HEK293 (cell line): Measurements from ENCODE around the gene TMIGD1.

Source experiments
- CTCF ChIA-PET: fragments of 350-600 bp; formaldehyde crosslinking; extraction: SDS; loops from one replicate; lab custom pipeline; 2021; ENCODE audit warnings: antibody characterized with exemption; lab: Yijun Ruan, JAX
- POLR2A ChIA-PET: fragments of 300-600 bp; formaldehyde crosslinking; extraction: SDS; loops from one replicate; lab custom pipeline; 2020; ENCODE audit warnings: antibody characterized with exemption, inconsistent platforms; lab: Yijun Ruan, JAX
- H3K27ac ChIP-seq: fragments of 200-500 bp; sonication (Bioruptor generic); 2 replicates; pipeline ENCODE4 v1.5.1; 2014; ENCODE audit warnings: low read depth, low read length, control low read depth, inconsistent platforms; ENCODE audit errors: extremely low read depth
- H3K36me3 ChIP-seq, 2 experiments: fragments of 200-500 bp in 1 of 2; sonication (Bioruptor generic) in 1 of 2; 1 replicate in 1 of 2; 2 replicates in 1 of 2; pipeline ENCODE4 v1.5.1; 2014 to 2017; ENCODE audit warnings: inconsistent platforms in 2 of 2, low read length in 2 of 2; ENCODE audit not compliant: control insufficient read depth in 2 of 2, insufficient read depth in 1 of 2
- H3K4me1 ChIP-seq: fragments of 200-500 bp; sonication (Bioruptor generic); 2 replicates; pipeline ENCODE4 v1.5.1; 2014; ENCODE audit warnings: mild to moderate bottlenecking, low read length, inconsistent platforms; ENCODE audit not compliant: control insufficient read depth, insufficient read depth
- H3K4me3 ChIP-seq: 2 replicates; pipeline ENCODE4 v1.5.1; 2011; ENCODE audit warnings: low read depth, mild to moderate bottlenecking, control low read depth, low read length, moderate library complexity
- H3K9me3 ChIP-seq: fragments of 200-500 bp; sonication (Bioruptor generic); 2 replicates; pipeline ENCODE4 v1.5.1; 2014; ENCODE audit warnings: low read depth, low read length, inconsistent platforms; ENCODE audit not compliant: control insufficient read depth, insufficient read depth
- PRDM1 ChIP-seq: fragments of 450-650 bp; formaldehyde crosslinking; IDR thresholded peaks from 2 replicates; pipeline ENCODE4; 2016; ENCODE audit warnings: missing biosample characterization, missing genetic modification characterization
- ZBTB8A ChIP-seq: fragments of 450-650 bp; formaldehyde crosslinking; IDR thresholded peaks from 2 replicates; pipeline ENCODE4 v1.5.1; 2016; ENCODE audit warnings: missing biosample characterization, missing genetic modification characterization
- ZFP69B ChIP-seq: fragments of 450-650 bp; formaldehyde crosslinking; IDR thresholded peaks from 2 replicates; pipeline ENCODE4 v1.5.1; 2016; ENCODE audit warnings: missing biosample characterization, missing genetic modification characterization
- ZNF114 ChIP-seq: fragments of 450-650 bp; formaldehyde crosslinking; IDR thresholded peaks from 2 replicates; pipeline ENCODE4 v1.5.0; 2017; ENCODE audit warnings: missing biosample characterization, missing genetic modification characterization
- ZNF157 ChIP-seq: fragments of 450-650 bp; formaldehyde crosslinking; IDR thresholded peaks from 2 replicates; pipeline ENCODE4 v1.5.1; 2016; ENCODE audit warnings: missing biosample characterization, missing genetic modification characterization
- ZNF302 ChIP-seq: fragments of 450-650 bp; formaldehyde crosslinking; IDR thresholded peaks from 2 replicates; pipeline ENCODE4 v1.5.1; 2016; ENCODE audit warnings: missing biosample characterization, missing genetic modification characterization, low read depth
- ZNF501 ChIP-seq: fragments of 450-650 bp; formaldehyde crosslinking; IDR thresholded peaks from 2 replicates; pipeline ENCODE4 v1.5.1; 2016; ENCODE audit warnings: missing biosample characterization, missing genetic modification characterization
- ZNF530 ChIP-seq: fragments of 450-650 bp; formaldehyde crosslinking; IDR thresholded peaks from 2 replicates; pipeline ENCODE4 v1.5.1; 2016; ENCODE audit warnings: low read depth, missing biosample characterization, missing genetic modification characterization
- ZNF549 ChIP-seq: fragments of 450-650 bp; IDR thresholded peaks from 2 replicates; pipeline ENCODE4 v1.5.1; 2018; ENCODE audit warnings: missing biosample characterization, missing genetic modification characterization, mild to moderate bottlenecking, inconsistent platforms, moderate library complexity
- ZNF600 ChIP-seq: fragments of 450-650 bp; formaldehyde crosslinking; IDR thresholded peaks from 2 replicates; pipeline ENCODE4 v1.5.1; 2016; ENCODE audit warnings: missing biosample characterization, missing genetic modification characterization
- ZNF654 ChIP-seq: fragments of 450-650 bp; formaldehyde crosslinking; IDR thresholded peaks from 2 replicates; pipeline ENCODE4 v1.5.1; 2016; ENCODE audit warnings: low read depth, missing biosample characterization, missing genetic modification characterization
- ZNF791 ChIP-seq: fragments of 450-650 bp; formaldehyde crosslinking; IDR thresholded peaks from 2 replicates; pipeline ENCODE4 v1.5.1; 2016; ENCODE audit warnings: missing biosample characterization, missing genetic modification characterization
- ZNF830 ChIP-seq: fragments of 450-650 bp; IDR thresholded peaks from 2 replicates; pipeline ENCODE4 v1.5.0; 2018; ENCODE audit warnings: missing biosample characterization, missing genetic modification characterization, low read depth, mild to moderate bottlenecking, moderate library complexity
- ZNF837 ChIP-seq: fragments of 450-650 bp; formaldehyde crosslinking; IDR thresholded peaks from 2 replicates; pipeline ENCODE4 v1.5.1; 2016; ENCODE audit warnings: missing biosample characterization, missing genetic modification characterization
- TF ChIP-seq, protein P1 (sequence below): fragments of 450-650 bp; formaldehyde crosslinking; IDR thresholded peaks from 2 replicates; pipeline ENCODE4 v1.5.1; 2017; ENCODE audit warnings: missing biosample characterization, missing genetic modification characterization
- TF ChIP-seq, protein P2 (sequence below): fragments of 450-650 bp; formaldehyde crosslinking; IDR thresholded peaks from 2 replicates; pipeline ENCODE4 v1.5.1; 2017; ENCODE audit warnings: missing biosample characterization, missing genetic modification characterization
- TF ChIP-seq, protein P3 (sequence below): fragments of 450-650 bp; formaldehyde crosslinking; IDR thresholded peaks from 2 replicates; pipeline ENCODE4 v1.5.1; 2016; ENCODE audit warnings: missing biosample characterization, missing genetic modification characterization, borderline replicate concordance
- TF ChIP-seq, protein P4 (sequence below): fragments of 450-650 bp; formaldehyde crosslinking; IDR thresholded peaks from 2 replicates; pipeline ENCODE4 v1.5.1; 2016; ENCODE audit warnings: missing biosample characterization, missing genetic modification characterization, low read depth
- TF ChIP-seq, protein P5 (sequence below): fragments of 450-650 bp; formaldehyde crosslinking; IDR thresholded peaks from 2 replicates; pipeline ENCODE4 v1.5.1; 2016; ENCODE audit warnings: missing biosample characterization, missing genetic modification characterization

The TMIGD1 gene, protein sequence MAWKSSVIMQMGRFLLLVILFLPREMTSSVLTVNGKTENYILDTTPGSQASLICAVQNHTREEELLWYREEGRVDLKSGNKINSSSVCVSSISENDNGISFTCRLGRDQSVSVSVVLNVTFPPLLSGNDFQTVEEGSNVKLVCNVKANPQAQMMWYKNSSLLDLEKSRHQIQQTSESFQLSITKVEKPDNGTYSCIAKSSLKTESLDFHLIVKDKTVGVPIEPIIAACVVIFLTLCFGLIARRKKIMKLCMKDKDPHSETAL

DNA sequence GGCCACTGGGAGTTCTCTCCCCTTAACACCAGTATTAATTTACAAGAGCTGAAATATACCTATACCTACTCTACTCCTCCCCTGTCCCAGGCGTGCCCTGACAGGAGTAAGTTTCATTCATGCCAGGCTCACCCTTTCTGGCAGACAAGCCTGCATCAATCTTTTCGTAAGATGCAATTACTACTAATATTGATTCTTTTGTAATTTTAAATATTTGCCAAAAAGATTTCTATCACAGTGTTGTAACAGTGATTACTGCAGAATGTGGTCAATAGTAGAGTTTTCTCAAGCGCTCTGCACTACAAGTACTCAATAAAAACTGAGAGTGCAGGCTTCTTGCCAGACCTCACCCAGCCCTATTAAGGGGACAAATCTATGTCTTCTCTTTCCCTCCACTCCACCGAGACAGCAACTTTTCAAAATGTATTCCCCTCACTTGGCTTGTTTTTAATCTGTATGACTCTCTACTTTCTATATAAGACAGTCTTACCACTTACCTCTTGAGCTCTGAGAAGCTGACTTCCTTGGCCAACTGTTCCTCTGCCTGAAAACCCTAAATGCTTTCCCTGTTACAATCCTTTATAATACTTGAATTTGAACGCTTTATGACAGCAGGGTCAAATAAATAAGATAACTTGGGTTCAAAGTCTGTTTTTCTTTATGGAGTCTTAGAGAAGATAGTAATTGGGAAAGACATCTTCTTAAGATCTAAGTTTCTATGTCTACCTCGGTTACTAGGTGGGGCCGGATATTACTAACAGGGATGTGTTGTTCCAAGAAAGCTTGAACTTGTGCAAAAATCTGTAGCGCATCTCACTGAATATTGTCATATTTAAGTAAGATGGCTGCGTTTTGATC is at the start of gene TMIGD1:
TMIGD1 (minus strand) TSS at position 555 of the 858 bp plus-strand sequence. CDS start 1,924 bp downstream, outside the sequence.
- H3K27ac ChIP-seq: no peak within 1 kb of the TSS
- POLR2A ChIA-PET: interaction anchor here (2.1 kb wide), 1 partner anchor 229 kb away, joined by 6 read pairs; no protein-coding TSS in a partner anchor
- no peaks in the 10 kb centered on the region for H3K36me3 ChIP-seq
- H3K4me1 ChIP-seq: no peaks in the 10 kb centered on the region
- H3K9me3 ChIP-seq: no peaks in the 10 kb centered on the region
- H3K4me3 ChIP-seq: no peak within 1 kb of the TSS
- CTCF ChIA-PET: interaction anchor here (0.6 to 8.8 kb wide), 4 partner anchors 97 to 841 kb away, joined by 3 to 170 read pairs (median 60); no protein-coding TSS in a partner anchor
- TF ChIP-seq, protein P1, sequence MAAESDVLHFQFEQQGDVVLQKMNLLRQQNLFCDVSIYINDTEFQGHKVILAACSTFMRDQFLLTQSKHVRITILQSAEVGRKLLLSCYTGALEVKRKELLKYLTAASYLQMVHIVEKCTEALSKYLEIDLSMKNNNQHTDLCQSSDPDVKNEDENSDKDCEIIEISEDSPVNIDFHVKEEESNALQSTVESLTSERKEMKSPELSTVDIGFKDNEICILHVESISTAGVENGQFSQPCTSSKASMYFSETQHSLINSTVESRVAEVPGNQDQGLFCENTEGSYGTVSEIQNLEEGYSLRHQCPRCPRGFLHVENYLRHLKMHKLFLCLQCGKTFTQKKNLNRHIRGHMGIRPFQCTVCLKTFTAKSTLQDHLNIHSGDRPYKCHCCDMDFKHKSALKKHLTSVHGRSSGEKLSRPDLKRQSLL (tag by site-specific recombination): no peak
- TF ChIP-seq, protein P2, sequence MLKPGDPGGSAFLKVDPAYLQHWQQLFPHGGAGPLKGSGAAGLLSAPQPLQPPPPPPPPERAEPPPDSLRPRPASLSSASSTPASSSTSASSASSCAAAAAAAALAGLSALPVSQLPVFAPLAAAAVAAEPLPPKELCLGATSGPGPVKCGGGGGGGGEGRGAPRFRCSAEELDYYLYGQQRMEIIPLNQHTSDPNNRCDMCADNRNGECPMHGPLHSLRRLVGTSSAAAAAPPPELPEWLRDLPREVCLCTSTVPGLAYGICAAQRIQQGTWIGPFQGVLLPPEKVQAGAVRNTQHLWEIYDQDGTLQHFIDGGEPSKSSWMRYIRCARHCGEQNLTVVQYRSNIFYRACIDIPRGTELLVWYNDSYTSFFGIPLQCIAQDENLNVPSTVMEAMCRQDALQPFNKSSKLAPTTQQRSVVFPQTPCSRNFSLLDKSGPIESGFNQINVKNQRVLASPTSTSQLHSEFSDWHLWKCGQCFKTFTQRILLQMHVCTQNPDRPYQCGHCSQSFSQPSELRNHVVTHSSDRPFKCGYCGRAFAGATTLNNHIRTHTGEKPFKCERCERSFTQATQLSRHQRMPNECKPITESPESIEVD (tag by site-specific recombination): 0 out of 2 replicates have a peak, but pooled peaks have one; percentile 8
- TF ChIP-seq ZNF837 (tag by site-specific recombination) (no peak), ZNF302 (tag by site-specific recombination) (no peak), ZNF600 (tag by site-specific recombination) (no peak), ZNF654 (tag by site-specific recombination) (no peak), ZNF830 (no peak)
- TF ChIP-seq, protein P3, sequence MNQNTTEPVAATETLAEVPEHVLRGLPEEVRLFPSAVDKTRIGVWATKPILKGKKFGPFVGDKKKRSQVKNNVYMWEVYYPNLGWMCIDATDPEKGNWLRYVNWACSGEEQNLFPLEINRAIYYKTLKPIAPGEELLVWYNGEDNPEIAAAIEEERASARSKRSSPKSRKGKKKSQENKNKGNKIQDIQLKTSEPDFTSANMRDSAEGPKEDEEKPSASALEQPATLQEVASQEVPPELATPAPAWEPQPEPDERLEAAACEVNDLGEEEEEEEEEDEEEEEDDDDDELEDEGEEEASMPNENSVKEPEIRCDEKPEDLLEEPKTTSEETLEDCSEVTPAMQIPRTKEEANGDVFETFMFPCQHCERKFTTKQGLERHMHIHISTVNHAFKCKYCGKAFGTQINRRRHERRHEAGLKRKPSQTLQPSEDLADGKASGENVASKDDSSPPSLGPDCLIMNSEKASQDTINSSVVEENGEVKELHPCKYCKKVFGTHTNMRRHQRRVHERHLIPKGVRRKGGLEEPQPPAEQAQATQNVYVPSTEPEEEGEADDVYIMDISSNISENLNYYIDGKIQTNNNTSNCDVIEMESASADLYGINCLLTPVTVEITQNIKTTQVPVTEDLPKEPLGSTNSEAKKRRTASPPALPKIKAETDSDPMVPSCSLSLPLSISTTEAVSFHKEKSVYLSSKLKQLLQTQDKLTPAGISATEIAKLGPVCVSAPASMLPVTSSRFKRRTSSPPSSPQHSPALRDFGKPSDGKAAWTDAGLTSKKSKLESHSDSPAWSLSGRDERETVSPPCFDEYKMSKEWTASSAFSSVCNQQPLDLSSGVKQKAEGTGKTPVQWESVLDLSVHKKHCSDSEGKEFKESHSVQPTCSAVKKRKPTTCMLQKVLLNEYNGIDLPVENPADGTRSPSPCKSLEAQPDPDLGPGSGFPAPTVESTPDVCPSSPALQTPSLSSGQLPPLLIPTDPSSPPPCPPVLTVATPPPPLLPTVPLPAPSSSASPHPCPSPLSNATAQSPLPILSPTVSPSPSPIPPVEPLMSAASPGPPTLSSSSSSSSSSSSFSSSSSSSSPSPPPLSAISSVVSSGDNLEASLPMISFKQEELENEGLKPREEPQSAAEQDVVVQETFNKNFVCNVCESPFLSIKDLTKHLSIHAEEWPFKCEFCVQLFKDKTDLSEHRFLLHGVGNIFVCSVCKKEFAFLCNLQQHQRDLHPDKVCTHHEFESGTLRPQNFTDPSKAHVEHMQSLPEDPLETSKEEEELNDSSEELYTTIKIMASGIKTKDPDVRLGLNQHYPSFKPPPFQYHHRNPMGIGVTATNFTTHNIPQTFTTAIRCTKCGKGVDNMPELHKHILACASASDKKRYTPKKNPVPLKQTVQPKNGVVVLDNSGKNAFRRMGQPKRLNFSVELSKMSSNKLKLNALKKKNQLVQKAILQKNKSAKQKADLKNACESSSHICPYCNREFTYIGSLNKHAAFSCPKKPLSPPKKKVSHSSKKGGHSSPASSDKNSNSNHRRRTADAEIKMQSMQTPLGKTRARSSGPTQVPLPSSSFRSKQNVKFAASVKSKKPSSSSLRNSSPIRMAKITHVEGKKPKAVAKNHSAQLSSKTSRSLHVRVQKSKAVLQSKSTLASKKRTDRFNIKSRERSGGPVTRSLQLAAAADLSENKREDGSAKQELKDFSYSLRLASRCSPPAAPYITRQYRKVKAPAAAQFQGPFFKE (tag by site-specific recombination): no peak

DNA sequence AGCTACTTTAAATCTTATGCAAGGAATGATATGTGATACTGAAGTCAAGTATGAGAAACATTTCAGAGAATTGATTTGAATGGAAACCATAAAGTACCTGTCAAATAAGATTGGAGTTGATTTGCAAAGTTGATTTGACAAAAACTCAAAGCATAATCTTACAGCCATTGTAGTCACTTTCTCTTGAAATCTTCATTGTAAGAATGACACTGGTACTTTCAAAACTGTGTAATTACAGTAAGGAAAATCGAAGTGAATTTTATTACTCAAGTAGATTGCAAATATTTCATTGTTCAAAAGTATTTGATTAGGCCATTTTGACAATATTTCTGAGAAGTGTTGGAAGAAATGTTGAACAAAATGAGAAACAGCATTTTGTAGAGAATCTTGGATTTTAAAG is 48.5 kb upstream of the TMIGD1 start:
- no peaks in the 10 kb centered on the region for H3K9me3 ChIP-seq
- ChIA-PET POLR2A (interaction anchor here (1.7 kb wide), 1 partner anchor 91 kb away, joined by 6 read pairs; the partner anchor contains the start of gene BLMH), CTCF (interaction anchor here (3.4 kb wide), 1 partner anchor 13 kb away, joined by 17 read pairs; no protein-coding TSS in a partner anchor)
- H3K4me3 ChIP-seq: no peak overlapping the region
- no peak overlapping the region for H3K27ac ChIP-seq
- H3K4me1 ChIP-seq: peaks cover 20% of the 10 kb centered on the region
- H3K36me3 ChIP-seq: peaks cover 22 to 29% of the 10 kb centered on the region in 2 experiments
- TF ChIP-seq PRDM1 (peak; percentile 65; the same call in 1 of the 2 replicates), ZNF549 (no peak), ZNF114 (tag by site-specific recombination) (no peak), ZNF791 (no peak), ZNF157 (tag by site-specific recombination) (no peak), ZNF530 (no peak), ZBTB8A (tag by site-specific recombination) (no peak), ZFP69B (tag by site-specific recombination) (no peak), ZNF501 (tag by site-specific recombination) (0 out of 2 replicates have a peak, but pooled peaks have one; percentile 26)
- TF ChIP-seq, protein P4, sequence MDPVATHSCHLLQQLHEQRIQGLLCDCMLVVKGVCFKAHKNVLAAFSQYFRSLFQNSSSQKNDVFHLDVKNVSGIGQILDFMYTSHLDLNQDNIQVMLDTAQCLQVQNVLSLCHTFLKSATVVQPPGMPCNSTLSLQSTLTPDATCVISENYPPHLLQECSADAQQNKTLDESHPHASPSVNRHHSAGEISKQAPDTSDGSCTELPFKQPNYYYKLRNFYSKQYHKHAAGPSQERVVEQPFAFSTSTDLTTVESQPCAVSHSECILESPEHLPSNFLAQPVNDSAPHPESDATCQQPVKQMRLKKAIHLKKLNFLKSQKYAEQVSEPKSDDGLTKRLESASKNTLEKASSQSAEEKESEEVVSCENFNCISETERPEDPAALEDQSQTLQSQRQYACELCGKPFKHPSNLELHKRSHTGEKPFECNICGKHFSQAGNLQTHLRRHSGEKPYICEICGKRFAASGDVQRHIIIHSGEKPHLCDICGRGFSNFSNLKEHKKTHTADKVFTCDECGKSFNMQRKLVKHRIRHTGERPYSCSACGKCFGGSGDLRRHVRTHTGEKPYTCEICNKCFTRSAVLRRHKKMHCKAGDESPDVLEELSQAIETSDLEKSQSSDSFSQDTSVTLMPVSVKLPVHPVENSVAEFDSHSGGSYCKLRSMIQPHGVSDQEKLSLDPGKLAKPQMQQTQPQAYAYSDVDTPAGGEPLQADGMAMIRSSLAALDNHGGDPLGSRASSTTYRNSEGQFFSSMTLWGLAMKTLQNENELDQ (tag by site-specific recombination): no peak
- TF ChIP-seq, protein P5, sequence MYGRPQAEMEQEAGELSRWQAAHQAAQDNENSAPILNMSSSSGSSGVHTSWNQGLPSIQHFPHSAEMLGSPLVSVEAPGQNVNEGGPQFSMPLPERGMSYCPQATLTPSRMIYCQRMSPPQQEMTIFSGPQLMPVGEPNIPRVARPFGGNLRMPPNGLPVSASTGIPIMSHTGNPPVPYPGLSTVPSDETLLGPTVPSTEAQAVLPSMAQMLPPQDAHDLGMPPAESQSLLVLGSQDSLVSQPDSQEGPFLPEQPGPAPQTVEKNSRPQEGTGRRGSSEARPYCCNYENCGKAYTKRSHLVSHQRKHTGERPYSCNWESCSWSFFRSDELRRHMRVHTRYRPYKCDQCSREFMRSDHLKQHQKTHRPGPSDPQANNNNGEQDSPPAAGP: no peak
